CD14-positive monocyte (primary cell): Measurements from ENCODE around the gene GPR137B. TPM values are rescaled to one million over a fixed set of nuclear protein-coding genes. Genes with fewer than 3 reads are reported as not detected.

Source experiments
- DNase-seq, 3 donors: peaks; one replicate each; pipeline ENCODE4 v3.0.0-alpha.2; 2011 to 2022
- H2AFZ ChIP-seq: 2 replicates; pipeline ENCODE4 v1.6.0; 2012; ENCODE audit warnings: mild to moderate bottlenecking, low read depth, low read length, inconsistent platforms; ENCODE audit not compliant: insufficient read depth, poor library complexity, severe bottlenecking
- H3K27ac ChIP-seq, 2 donors: 1 replicate in 1 of 2; 2 replicates in 1 of 2; pipeline ENCODE4 v1.5.1; 2012 to 2013; ENCODE audit warnings: low read length in 2 of 2, control low read depth in 1 of 2, inconsistent platforms in 1 of 2, low read depth in 1 of 2, mild to moderate bottlenecking in 1 of 2
- H3K27me3 ChIP-seq, 2 donors: one replicate each; pipeline versions ENCODE4 v1.6.0 to v1.6.1; 2011 to 2013; ENCODE audit warnings: low read length in 2 of 2; ENCODE audit not compliant: control insufficient read depth in 2 of 2, insufficient read depth in 2 of 2
- H3K36me3 ChIP-seq, 2 donors: replicated peaks in 1 of 2; 1 replicate in 1 of 2; 2 replicates in 1 of 2; pipeline versions ENCODE4 v1.5.1 to v1.6.1; 2012 to 2013; ENCODE audit warnings: low read length in 2 of 2, control low read depth in 1 of 2, inconsistent platforms in 1 of 2, mild to moderate bottlenecking in 1 of 2; ENCODE audit not compliant: insufficient read depth in 2 of 2, control insufficient read depth in 1 of 2
- H3K4me1 ChIP-seq, 2 donors: 1 replicate in 1 of 2; 2 replicates in 1 of 2; pipeline versions ENCODE4 v1.5.1 to v1.6.1; 2012 to 2013; ENCODE audit warnings: low read length in 2 of 2, control low read depth in 1 of 2, inconsistent platforms in 1 of 2, mild to moderate bottlenecking in 1 of 2, moderate library complexity in 1 of 2; ENCODE audit not compliant: insufficient read depth in 2 of 2, control insufficient read depth in 1 of 2
- H3K4me2 ChIP-seq: replicated peaks from 2 replicates; pipeline ENCODE3; 2012; ENCODE audit warnings: low read length, moderate library complexity, mild to moderate bottlenecking; ENCODE audit not compliant: poor library complexity, severe bottlenecking; ENCODE audit errors: extremely low read depth
- H3K4me3 ChIP-seq, 3 experiments: fragments of 200-600 bp in 1 of 3; sonication (generic) in 1 of 3; replicated peaks in 1 of 3; 1 replicate in 2 of 3; 2 replicates in 1 of 3; pipeline ENCODE4 v1.5.1; 2011 to 2013; ENCODE audit warnings: low read length in 3 of 3, mild to moderate bottlenecking in 3 of 3, control low read depth in 2 of 3, low read depth in 2 of 3, inconsistent platforms in 1 of 3, moderate library complexity in 1 of 3
- H3K79me2 ChIP-seq: 2 replicates; pipeline ENCODE4 v1.6.0; 2012; ENCODE audit warnings: mild to moderate bottlenecking, control low read depth, inconsistent platforms, low read length, moderate library complexity; ENCODE audit not compliant: insufficient read depth
- H3K9ac ChIP-seq: 2 replicates; pipeline ENCODE4 v1.6.0; 2017; ENCODE audit warnings: low read length, mild to moderate bottlenecking; ENCODE audit not compliant: insufficient read depth, poor library complexity, severe bottlenecking
- H3K9me3 ChIP-seq, 2 donors: replicated peaks in 1 of 2; 1 replicate in 1 of 2; 2 replicates in 1 of 2; pipeline versions ENCODE4 v1.5.1 to v1.6.1; 2012 to 2013; ENCODE audit warnings: low read length in 2 of 2, control low read depth in 1 of 2; ENCODE audit not compliant: control insufficient read depth in 1 of 2, insufficient read depth in 1 of 2
- H4K20me1 ChIP-seq: 2 replicates; pipeline ENCODE4 v1.6.0; 2012; ENCODE audit warnings: mild to moderate bottlenecking, low read length, control low read depth, moderate library complexity; ENCODE audit not compliant: insufficient read depth
- H3K27ac Mint-ChIP-seq, 7 donors: one replicate each; pipeline ENCODE4 v1.8.0; 2020; ENCODE audit warnings: mild to moderate bottlenecking in 7 of 7, mixed read lengths in 7 of 7, moderate library complexity in 6 of 7, inconsistent platforms in 2 of 7
- H3K27me3 Mint-ChIP-seq, 3 donors: one replicate each; pipeline ENCODE4 v1.8.0; 2021 to 2022; ENCODE audit warnings: low read depth in 3 of 3, mild to moderate bottlenecking in 3 of 3, mixed read lengths in 3 of 3, moderate library complexity in 3 of 3, inconsistent platforms in 1 of 3
- H3K36me3 Mint-ChIP-seq, 2 donors: one replicate each; pipeline ENCODE4 v1.8.0; 2020; ENCODE audit warnings: mixed read lengths in 2 of 2, inconsistent platforms in 1 of 2, mild to moderate bottlenecking in 1 of 2
- H3K4me1 Mint-ChIP-seq: one replicate; pipeline ENCODE4 v1.8.0; 2020; ENCODE audit warnings: mild to moderate bottlenecking, mixed read lengths
- H3K4me3 Mint-ChIP-seq, 2 donors: one replicate each; pipeline ENCODE4 v1.8.0; 2020; ENCODE audit warnings: mild to moderate bottlenecking in 2 of 2, mixed read lengths in 2 of 2, moderate library complexity in 1 of 2
- H3K9me3 Mint-ChIP-seq, 7 donors: one replicate each; pipeline ENCODE4 v1.8.0; 2020 to 2022; ENCODE audit warnings: mixed read lengths in 7 of 7, mild to moderate bottlenecking in 6 of 7, moderate library complexity in 6 of 7, inconsistent platforms in 2 of 7
- WGBS: methylation state at CpG from one replicate; pipeline ENCODE4 v1.1.5; 2013; ENCODE audit warnings: missing lambda C conversion rate; ENCODE audit not compliant: insufficient coverage; 5-methylcytosine and 5-hydroxymethylcytosine counted together
- intact Hi-C, 2 donors: fragments of 100-400 bp; cut with micrococcal nuclease; formaldehyde crosslinking; loops; one replicate each; pipeline versions ENCODE4 v1.15.0 to v1.15.1; 2023
- polyA plus RNA-seq, 3 donors: library from polyadenylated mRNA; depleted of rRNA in 1 of 3; unstranded in 2 of 3; stranded (reverse) in 1 of 3; fragments of 300-500 nt in 2 of 3; fragments of >200 nt in 1 of 3; fragmentation: Illumina TruSeq in 2 of 3; gene quantifications; 1 replicate in 2 of 3; 2 replicates in 1 of 3; pipeline ENCODE4 v1.2.3, GENCODE V29; 2012 to 2021
- TF ChIP-seq, protein P1 (sequence below): fragments of 200-600 bp; IDR thresholded peaks from one replicate; pipeline ENCODE4 v1.8.0; 2022; ENCODE audit warnings: antibody characterized with exemption, mild to moderate bottlenecking

Gene GPR137B
- polyA plus RNA-seq, 3 donors = 7.5 to 10.8 (median 8.7) TPM

DNA sequence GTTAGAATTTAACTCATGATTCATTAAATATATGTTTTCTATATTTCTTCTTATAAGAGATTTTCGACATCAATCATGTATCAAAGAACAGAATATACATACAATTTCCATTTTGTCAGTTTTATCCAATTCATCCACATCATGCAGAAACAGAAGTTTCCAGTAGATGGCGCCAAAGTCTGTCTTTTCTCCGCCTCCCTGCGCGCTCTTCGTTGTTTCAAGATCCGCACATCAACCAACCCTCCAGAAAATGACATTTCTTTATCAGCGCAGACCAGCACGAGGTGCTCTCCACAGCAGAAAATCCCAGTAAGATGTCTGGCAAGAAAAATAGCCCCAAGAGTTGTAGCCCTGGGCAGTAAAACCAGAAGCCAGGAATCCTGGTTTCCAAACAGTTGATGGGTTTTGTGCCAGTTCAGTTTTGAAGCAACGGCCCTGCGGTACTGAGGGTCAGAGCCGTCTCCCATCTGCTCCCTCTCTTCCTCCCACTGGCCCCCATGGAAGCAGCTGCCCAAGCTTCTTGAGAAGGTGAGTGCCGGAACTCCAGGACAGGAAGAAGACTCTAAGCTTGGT lies 38.6 kb upstream of the GPR137B start:
- peaks cover 4% of the 10 kb centered on the region for H3K4me1 Mint-ChIP-seq
- Histone ChIP-seq H3K9ac (no peak overlapping the region), H2AFZ (peak overlapping the region; percentile 74)

DNA sequence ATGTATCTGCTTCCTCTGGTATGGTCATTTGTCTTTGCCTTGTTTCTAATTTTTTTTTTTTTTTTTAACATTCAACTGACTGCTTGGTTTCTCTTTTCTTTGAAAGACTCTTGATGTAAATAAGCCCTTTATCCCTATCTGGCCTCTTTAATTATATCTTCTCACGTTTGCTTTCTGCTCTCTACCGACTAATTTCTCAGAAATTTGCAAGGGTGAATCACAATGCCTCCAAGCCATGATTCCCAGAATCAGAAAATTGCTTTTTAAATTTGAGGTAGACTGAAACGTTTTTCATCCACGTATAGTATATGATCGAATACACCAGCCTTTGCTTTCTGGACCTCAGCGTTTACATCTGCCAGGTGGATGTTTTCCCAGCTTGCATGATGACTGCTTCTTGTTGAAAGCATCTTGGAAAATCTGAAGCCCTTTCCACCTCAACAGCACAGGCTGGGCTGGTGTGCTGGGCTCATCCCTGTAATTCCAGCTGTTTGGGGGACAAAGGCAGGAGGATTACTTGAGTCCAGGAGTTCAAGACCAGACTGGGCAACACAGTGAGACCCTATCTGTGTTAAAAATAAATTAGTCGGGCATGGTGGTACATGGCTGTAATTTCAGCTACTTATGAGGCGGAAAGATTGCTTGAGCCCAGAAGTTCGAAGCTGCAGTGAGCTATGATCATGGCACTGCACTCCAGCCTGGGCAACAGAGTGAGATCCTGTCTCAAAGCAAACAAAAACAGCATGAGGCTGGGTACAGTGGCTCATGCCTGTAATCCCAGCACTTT lies 35.0 kb upstream of the GPR137B start:
- TF ChIP-seq, protein P1, sequence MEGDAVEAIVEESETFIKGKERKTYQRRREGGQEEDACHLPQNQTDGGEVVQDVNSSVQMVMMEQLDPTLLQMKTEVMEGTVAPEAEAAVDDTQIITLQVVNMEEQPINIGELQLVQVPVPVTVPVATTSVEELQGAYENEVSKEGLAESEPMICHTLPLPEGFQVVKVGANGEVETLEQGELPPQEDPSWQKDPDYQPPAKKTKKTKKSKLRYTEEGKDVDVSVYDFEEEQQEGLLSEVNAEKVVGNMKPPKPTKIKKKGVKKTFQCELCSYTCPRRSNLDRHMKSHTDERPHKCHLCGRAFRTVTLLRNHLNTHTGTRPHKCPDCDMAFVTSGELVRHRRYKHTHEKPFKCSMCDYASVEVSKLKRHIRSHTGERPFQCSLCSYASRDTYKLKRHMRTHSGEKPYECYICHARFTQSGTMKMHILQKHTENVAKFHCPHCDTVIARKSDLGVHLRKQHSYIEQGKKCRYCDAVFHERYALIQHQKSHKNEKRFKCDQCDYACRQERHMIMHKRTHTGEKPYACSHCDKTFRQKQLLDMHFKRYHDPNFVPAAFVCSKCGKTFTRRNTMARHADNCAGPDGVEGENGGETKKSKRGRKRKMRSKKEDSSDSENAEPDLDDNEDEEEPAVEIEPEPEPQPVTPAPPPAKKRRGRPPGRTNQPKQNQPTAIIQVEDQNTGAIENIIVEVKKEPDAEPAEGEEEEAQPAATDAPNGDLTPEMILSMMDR = no peak
- no peak overlapping the region for H3K4me3 Mint-ChIP-seq
- Histone ChIP-seq H3K79me2 (no peaks in the 10 kb centered on the region), H3K9ac (no peak overlapping the region), H2AFZ (no peak overlapping the region), H3K4me2 (no peak overlapping the region), H3K27ac (no peak overlapping the region), H3K36me3 (no peaks in the 10 kb centered on the region), H3K4me3 (no peak overlapping the region), H3K9me3 (no peaks in the 10 kb centered on the region), H3K4me1 (peaks cover 0 to 2% of the 10 kb centered on the region in 2 donors), H4K20me1 (no peaks in the 10 kb centered on the region), H3K27me3 (no peaks in the 10 kb centered on the region)
- H3K27me3 Mint-ChIP-seq = peaks cover 2 to 8% (median 2%) of the 10 kb centered on the region in 3 donors
- intact Hi-C loops = loop anchor here (5.0 to 10.0 kb wide), 6 partner anchors 177 to 1455 kb away; partner anchors contain the start of genes LGALS8 (in 2 of the 2) and ERO1B (in 1 of the 2)
- no peaks in the 10 kb centered on the region for H3K36me3 Mint-ChIP-seq
- H3K27ac Mint-ChIP-seq = no peak overlapping the region
- WGBS = 89% methylated on average over 7 of the region's 9 CpGs
- H3K9me3 Mint-ChIP-seq = no peaks in the 10 kb centered on the region
- no peak for DNase-seq
- peaks cover 6% of the 10 kb centered on the region for H3K4me1 Mint-ChIP-seq

More for the DNA sequence above, 38.6 kb upstream of the GPR137B start:
- H3K79me2 ChIP-seq = no peaks in the 10 kb centered on the region
- WGBS = 33% methylated on average over 12 of the region's 13 CpGs
- H3K27me3 Mint-ChIP-seq = peaks cover 0 to 2% (median 2%) of the 10 kb centered on the region in 3 donors
- H3K4me2 ChIP-seq = peak overlapping the region; percentile 42
- peak overlapping the region in 1 of 7 donors; percentile 14 for H3K27ac Mint-ChIP-seq
- no peaks in the 10 kb centered on the region for H3K9me3 Mint-ChIP-seq
- no peaks in the 10 kb centered on the region for H3K9me3 ChIP-seq
- H3K27me3 ChIP-seq = no peaks in the 10 kb centered on the region
- peak; percentile 50 to 58 (median 56) for DNase-seq
- no peak overlapping the region for H3K4me3 ChIP-seq
- TF ChIP-seq, protein P1 = peak; percentile 82
- no peaks in the 10 kb centered on the region for H4K20me1 ChIP-seq
- no peak overlapping the region for H3K27ac ChIP-seq
- intact Hi-C loops = loop anchor here (10.0 kb wide), 4 partner anchors 181 to 1281 kb away; partner anchors contain the start of genes LGALS8 (in 2 of the 2) and ERO1B (in 1 of the 2)
- no peaks in the 10 kb centered on the region for H3K36me3 ChIP-seq
- peak overlapping the region in 1 of 2 donors; percentile 36 for H3K4me3 Mint-ChIP-seq
- H3K4me1 ChIP-seq = peaks cover 0 to 2% of the 10 kb centered on the region in 2 donors
- H3K36me3 Mint-ChIP-seq = no peaks in the 10 kb centered on the region
